OCI-LY7 (cell line): ENCODE results near the gene TM9SF1. TPM values are rescaled to one million over a fixed set of nuclear protein-coding genes. Genes with fewer than 3 reads are reported as not detected.

Experiments used
- BruUV-seq: library from RNA; stranded (reverse); fragments of 400-500 nt; replicated peaks from 2 replicates; lab custom pipeline; 2021; lab: Mats Ljungman, UMichigan
- CTCF ChIA-PET: fragments of 300-600 bp; sonication (Branson Sonifier 250); formaldehyde crosslinking; loops from one replicate; lab custom pipeline; 2022; ENCODE audit warnings: antibody characterized with exemption; ENCODE audit not compliant: unreplicated experiment; lab: Charles Lee
- POLR2A ChIA-PET: fragments of 300-600 bp; sonication (Branson Sonifier 250); formaldehyde crosslinking; loops from one replicate; lab custom pipeline; 2022; ENCODE audit warnings: antibody characterized with exemption; lab: Charles Lee
- DNase-seq: peaks from one replicate; pipeline ENCODE4 v3.0.0-alpha.2; 2015; ENCODE audit warnings: low spot score
- H2AFZ ChIP-seq: fragments of 200-600 bp; sonication (generic), shearing (Covaris generic); 2 replicates; pipeline ENCODE4 v1.6.1; 2014; ENCODE audit warnings: mild to moderate bottlenecking, antibody characterized with exemption, low read length, moderate library complexity
- H3K27ac ChIP-seq: fragments of 200-600 bp; sonication (generic); 2 replicates; pipeline ENCODE4 v1.5.1; 2014; ENCODE audit warnings: mixed run types, low read depth, mild to moderate bottlenecking, moderate library complexity, low read length, inconsistent platforms; ENCODE audit not compliant: poor library complexity, severe bottlenecking
- H3K36me3 ChIP-seq: fragments of 200-600 bp; sonication (generic); 2 replicates; pipeline ENCODE4 v1.6.1; 2014; ENCODE audit warnings: mild to moderate bottlenecking, antibody characterized with exemption, low read length, moderate library complexity, mixed read lengths; ENCODE audit not compliant: insufficient read depth
- H3K4me1 ChIP-seq: fragments of 200-600 bp; sonication (generic); 2 replicates; pipeline ENCODE4 v1.5.1; 2014; ENCODE audit warnings: mild to moderate bottlenecking, low read length; ENCODE audit not compliant: insufficient read depth, poor library complexity, severe bottlenecking
- H3K4me2 ChIP-seq: fragments of 200-600 bp; sonication (generic); 2 replicates; pipeline ENCODE4 v1.6.1; 2014; ENCODE audit warnings: mild to moderate bottlenecking, low read length
- H3K4me3 ChIP-seq: fragments of 200-600 bp; sonication (generic); 2 replicates; pipeline ENCODE4 v1.5.1; 2014; ENCODE audit warnings: mild to moderate bottlenecking, low read depth, low read length; ENCODE audit not compliant: poor library complexity, severe bottlenecking
- H3K79me2 ChIP-seq: fragments of 200-600 bp; sonication (generic); 2 replicates; pipeline ENCODE4 v1.6.1; 2016; ENCODE audit warnings: low read depth, mild to moderate bottlenecking, low read length, moderate library complexity, mixed read lengths; ENCODE audit not compliant: insufficient read depth
- H3K9me2 ChIP-seq: fragments of 200-600 bp; sonication (generic); 2 replicates; pipeline ENCODE4 v1.6.1; 2016; ENCODE audit warnings: mild to moderate bottlenecking, low read length, mixed read lengths; ENCODE audit not compliant: insufficient read depth
- H3K9me3 ChIP-seq: fragments of 200-600 bp; sonication (generic); 2 replicates; pipeline ENCODE4 v1.6.1; 2014; ENCODE audit warnings: mild to moderate bottlenecking, mixed run types, low read length, mixed read lengths
- H4K20me1 ChIP-seq: fragments of 200-600 bp; sonication (generic); 2 replicates; pipeline ENCODE4 v1.6.1; 2014; ENCODE audit warnings: mild to moderate bottlenecking, antibody characterized with exemption, low read length, moderate library complexity, mixed read lengths; ENCODE audit not compliant: insufficient read depth
- CTCF ChIP-seq: fragments of 200-600 bp; sonication (generic); conservative IDR thresholded peaks from 2 replicates; pipeline ENCODE4 v1.5.1; 2014; ENCODE audit warnings: mild to moderate bottlenecking, antibody characterized with exemption, low read length, moderate library complexity, mixed read lengths
- EZH2phosphoT487 ChIP-seq: fragments of 200-600 bp; sonication (generic); IDR thresholded peaks from 2 replicates; pipeline ENCODE4 v1.6.1; 2018; ENCODE audit warnings: low read depth, borderline replicate concordance, mild to moderate bottlenecking, mixed run types, antibody characterized with exemption, low read length, moderate library complexity, mixed read lengths
- intact Hi-C: fragments of 100-400 bp; cut with micrococcal nuclease; formaldehyde crosslinking; loops from one replicate; pipeline ENCODE4 v1.10.0; 2022; ENCODE audit not compliant: unreplicated experiment
- total RNA-seq, 2 experiments: library from RNA; depleted of rRNA in 1 of 2; stranded (reverse); fragments of >200 nt in 1 of 2; shearing (Covaris generic) in 1 of 2; gene quantifications; 2 replicates each; pipeline ENCODE4 v1.2.3, GENCODE V29; 2014 to 2022

The TM9SF1 gene
- total RNA-seq, 2 experiments from 2014 or later = 23.4 to 27.8 TPM

DNA sequence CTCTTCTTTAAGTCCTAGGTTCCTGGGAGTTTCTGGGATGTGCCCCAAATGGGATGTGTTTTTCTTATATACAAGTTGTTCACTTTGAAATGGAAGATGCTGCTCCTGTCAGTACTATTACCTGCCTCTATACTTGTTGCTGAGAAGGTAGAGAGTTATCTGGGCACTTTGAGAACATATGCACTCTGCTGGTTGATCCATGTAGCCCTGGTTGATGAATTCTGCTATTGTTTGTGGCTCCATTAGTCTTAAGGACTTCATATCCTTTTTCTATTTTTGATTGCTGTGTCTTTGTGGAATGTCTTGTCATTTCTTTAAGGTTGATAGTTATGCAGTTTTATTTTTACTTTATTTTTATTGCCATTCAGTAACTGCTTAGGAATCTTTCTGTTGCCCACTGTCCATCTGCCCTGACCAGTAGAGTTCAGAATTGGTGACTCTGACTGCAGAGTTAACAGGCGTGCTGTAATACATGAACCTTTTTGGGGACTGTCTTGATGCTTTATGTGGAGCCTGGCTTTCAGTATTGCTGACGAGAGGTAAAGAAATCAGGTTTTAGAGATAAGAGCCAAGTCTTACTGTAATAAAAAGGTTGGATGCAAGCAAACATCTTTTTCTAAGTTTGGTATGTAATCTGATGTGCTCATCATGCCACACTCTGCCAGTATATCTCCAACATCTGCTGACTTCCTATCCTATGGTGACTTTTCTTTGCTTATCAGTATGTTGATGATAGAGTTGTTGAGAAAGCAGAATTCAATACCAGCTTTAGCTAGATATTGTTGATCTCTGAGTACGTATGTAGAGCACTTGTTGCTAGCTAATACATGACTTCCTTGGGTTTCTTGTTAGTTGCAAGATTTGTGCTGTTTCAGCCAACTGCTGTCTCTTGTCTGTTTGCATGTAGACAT lies 39.1 kb upstream of the TM9SF1 start:
- POLR2A ChIA-PET = interaction anchor here (0.6 to 1.2 kb wide), 4 partner anchors 7 to 40 kb away, joined by 3 to 4 read pairs (median 4); partner anchors contain the start of gene CHMP4A
- peak overlapping the region; percentile 84 for H3K4me3 ChIP-seq
- peaks cover 30% of the 10 kb centered on the region for H3K4me1 ChIP-seq
- H3K9me2 ChIP-seq = no peaks in the 10 kb centered on the region
- BruUV-seq = no TSS peak
- TF ChIP-seq CTCF (no peak; the same call in 1 of the 2 replicates), EZH2phosphoT487 (no peak)
- peaks cover 55% of the 10 kb centered on the region for H3K36me3 ChIP-seq
- intact Hi-C loops = no loop called here
- H3K27ac ChIP-seq = no peak overlapping the region
- no peaks in the 10 kb centered on the region for H4K20me1 ChIP-seq
- H3K4me2 ChIP-seq = peak overlapping the region; percentile 87
- H3K9me3 ChIP-seq = no peaks in the 10 kb centered on the region
- peaks cover 36% of the 10 kb centered on the region for H3K79me2 ChIP-seq
- no peak overlapping the region for H2AFZ ChIP-seq
- no peak for DNase-seq
- CTCF ChIA-PET = no interaction called here

GRCh38 chr14:24233538-24233866 lies 38.3 kb upstream of the TM9SF1 start:
- no peak for DNase-seq
- Histone ChIP-seq H3K27ac (peak overlapping the region; percentile 74), H4K20me1 (no peaks in the 10 kb centered on the region), H3K4me1 (peaks cover 30% of the 10 kb centered on the region), H3K9me3 (no peaks in the 10 kb centered on the region), H3K4me3 (peak overlapping the region; percentile 84), H3K9me2 (no peaks in the 10 kb centered on the region), H3K36me3 (peaks cover 50% of the 10 kb centered on the region), H3K4me2 (peak overlapping the region; percentile 87), H3K79me2 (peaks cover 39% of the 10 kb centered on the region), H2AFZ (no peak overlapping the region)
- CTCF ChIA-PET = no interaction called here
- no TSS peak for BruUV-seq
- intact Hi-C loops = no loop called here
- TF ChIP-seq EZH2phosphoT487 (no peak), CTCF (no peak)
- POLR2A ChIA-PET = interaction anchor here (0.6 to 1.5 kb wide), 3 partner anchors 9 to 41 kb away, joined by 4 to 8 read pairs (median 4); partner anchors contain the start of genes CHMP4A and TINF2
